CD4-positive, alpha-beta T cell treated with Interleukin-4 for 4 hours (primary cell): Measurements from ENCODE around the gene RASL12.

ENCODE experiments used
- DNase-seq: peaks from one replicate; pipeline ENCODE4 v3.0.0-alpha.2; 2020

RASL12 gene

DNA sequence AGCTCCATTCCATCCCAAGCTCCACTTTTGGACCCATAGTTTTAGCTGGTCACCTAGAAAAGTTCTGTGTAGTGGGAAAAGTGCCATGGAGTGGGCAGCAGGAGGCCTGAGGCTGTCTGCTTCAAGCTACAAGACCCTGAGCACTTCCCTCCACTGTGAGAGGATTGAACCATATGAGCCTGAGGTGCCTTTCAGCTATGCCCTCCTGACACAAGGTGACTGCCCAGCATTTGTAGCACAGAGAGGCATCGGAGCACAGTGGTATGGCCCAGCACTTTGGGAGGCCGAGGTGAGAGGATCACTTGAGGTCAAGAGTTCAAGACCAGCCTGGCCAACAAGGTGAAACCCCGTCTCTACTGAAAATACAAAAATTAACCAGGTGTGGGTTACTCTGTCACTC lies 4.8 kb upstream of the RASL12 start:
- DNase-seq = no peak

DNA sequence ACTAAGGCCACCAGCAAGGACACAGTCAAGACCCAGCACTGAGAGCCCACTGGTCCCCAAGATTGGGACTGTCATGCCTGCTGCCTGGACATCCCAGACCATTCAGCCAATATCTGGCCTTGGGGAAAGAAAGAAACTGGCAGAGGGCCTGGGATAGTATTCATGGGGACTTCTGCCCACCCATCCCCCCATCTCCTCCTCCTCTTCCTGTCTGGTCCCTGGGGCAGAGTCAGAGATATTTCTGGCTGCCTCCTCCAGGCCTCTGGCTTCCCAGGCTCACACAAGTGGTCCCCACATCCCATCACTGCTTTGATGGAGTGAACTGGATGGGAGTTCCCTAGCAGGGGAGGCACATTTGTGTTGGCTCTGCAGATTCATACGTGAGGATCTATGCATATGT lies 4.2 kb upstream of the RASL12 start:
- no peak for DNase-seq

DNA sequence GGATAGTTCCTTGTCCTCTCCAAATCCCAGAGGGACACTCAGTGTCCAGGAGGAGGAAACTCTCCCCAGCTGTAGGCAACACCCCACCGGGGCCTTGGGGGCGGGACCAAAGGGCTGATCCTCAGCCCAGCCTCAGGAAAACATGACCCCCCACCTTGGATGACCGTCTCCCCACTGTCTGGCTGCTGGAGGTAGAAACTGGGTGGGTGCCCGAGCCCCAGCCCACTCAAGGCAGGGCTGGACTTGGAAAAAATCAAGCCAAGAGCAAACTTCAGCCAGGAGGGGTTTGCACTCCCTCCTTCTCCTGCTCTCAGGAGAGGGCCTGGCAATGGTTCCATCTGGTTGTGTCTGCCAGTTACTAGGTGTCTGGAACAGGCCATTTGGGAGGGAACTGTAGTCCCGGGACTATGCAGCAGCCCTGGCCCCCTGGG lies 3.6 kb upstream of the RASL12 start:
- DNase-seq = no peak

DNA sequence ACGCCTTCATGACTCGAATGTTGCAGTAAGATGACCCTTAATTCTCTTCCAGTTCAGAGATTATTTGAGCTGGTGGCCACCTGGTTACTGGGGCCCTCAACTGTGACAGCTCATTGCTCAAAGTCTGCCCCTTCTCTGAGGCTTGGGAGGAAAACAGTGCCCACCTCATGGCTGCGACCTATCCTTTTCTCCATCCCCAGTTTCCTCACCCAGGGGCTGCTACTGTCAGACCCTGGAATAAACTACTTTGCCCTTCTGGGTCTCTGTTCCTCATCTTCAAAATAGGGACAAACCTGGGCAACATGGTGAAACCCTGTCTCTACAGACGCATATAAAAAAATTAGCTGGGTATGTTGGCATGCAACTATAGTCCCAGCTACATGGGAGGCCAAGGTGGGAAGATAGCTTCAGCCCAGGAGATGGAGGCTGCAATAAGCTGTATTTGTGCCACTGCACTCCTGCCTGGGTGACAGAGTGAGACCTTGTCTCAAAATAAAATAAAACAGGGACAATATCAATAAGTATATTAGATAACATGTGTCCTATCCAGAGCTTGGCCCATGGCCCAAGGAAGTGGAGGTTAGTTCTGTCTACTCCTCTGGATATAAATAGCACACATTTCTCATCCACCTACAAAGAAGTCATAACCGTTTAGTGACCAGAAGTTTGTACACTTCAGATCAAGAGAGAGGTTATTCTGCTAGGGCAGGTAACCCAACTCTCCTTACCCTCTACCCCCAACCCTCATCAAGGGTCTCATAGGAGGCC lies 2.2 kb upstream of the RASL12 start:
- DNase-seq = no peak

DNA sequence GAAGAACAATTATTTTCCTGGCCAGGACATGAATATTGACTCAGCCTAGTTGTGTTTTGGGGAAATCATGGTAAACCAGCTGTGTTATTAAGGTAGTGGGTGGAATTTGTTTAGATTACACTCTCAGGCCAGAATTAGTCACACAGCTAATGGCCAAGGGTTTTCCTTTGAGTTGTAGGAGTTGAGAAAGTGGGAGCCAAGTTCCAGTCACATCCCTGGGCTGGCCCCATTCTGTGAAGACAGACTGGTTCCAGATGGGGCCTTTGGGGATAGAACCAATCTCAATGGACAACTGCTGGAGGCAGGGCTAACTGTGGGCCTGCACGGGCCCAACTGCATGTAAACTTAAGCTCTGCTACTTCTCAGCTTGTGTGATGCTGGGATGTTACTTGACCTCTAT lies 1.4 kb upstream of the RASL12 start:
- DNase-seq = no peak

DNA sequence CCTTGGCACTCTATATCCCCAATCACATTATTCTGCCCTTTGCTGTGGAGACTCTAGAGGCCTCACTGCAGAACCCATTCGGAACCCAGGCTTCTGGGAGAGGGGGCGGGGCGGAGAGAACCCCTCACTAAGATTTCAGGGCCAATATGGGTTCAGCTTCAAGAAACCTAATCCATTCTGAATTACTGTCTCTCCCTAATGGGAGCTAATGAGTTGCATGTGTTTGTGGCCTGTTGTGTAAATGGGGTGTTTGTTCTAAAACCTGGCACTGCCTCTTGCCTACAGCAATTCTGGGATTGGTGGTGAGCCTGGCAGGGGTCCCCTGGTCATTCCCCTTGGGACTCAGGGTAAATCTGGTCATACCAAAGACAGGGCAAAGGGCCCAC lies 605 bp upstream of the RASL12 start:
- DNase-seq = no peak

DNA sequence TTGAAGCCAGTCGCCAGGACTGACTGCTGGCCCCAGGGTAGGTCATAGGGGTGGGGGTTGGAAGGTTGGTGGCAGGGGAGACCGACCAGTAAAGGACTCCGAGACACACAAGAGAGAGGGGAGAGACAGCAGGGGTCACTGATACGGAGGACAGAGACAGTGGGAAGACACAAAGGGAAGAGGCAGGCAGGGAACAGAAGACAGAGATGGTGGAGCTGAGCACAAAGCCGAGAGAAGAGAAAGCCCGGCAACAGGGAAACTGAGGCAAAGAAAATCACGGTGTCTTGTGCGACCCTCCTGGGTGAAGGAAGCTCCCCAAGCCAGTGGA lies 510 bp downstream of the RASL12 start:
- no peak for DNase-seq

GRCh38 chr15:65066635-65067316 lies 1.0 kb downstream of the RASL12 start:
- DNase-seq = no peak

GRCh38 chr15:65066001-65066634 lies 1.7 kb downstream of the RASL12 start:
- no peak for DNase-seq

- DNase-seq = no peak
Measured at GRCh38 chr15:65062726-65063125, 5.1 kb downstream of the RASL12 start.

DNA sequence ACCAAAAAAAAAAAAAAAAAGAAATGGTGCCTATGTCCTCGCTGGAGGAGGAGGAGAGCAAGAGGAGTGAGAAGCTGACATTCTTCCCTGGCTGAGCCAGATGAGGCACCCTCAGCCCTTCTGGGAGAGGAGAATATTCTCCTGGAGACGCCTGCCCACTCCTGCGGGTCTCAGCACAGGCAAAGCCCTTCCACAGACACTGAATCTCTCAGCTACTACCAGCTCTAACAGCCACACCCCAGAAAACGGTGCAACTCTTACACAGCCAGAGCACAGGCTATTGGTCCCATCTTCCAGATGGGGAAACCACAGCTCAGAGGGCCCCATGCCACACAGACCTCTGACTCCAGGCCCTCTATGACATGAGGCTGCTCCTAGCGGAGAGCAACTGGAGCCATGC lies 5.7 kb downstream of the RASL12 start:
- DNase-seq = no peak

DNA sequence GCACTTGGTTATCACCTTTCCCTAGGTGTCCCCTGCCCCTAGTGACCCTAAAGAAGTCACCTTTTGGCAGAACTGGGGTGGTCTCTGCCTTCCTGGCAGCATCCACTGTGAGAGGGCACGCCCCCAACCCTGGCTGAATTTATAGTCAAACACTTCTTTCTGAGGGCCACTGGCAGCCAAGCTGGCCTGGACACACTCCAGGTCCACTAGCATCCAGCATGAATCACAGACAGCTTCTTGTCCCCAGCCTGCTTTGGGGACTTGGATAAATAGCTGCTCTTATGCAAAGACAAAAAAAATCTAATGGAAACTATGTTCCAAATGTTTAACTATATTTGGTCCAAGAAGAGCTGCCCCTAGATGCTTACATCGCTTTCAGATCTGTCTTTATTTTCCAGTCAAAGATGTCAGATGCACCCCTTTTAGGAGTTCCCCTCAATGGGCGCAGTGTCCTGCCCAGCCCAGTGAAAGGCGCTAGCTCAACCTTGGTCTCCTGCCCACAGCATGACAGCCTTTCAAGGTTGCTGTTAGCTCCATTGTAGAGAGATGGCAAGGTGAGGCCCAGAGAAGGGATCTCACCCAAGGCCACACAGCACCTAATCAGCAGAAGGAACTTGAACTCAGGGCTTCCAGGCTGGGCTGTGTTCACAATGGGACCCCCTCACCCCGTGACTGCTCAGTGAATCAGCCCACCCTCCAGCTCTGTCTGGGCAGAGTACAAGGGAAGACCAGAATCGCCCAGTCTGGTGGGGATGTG lies 7.0 kb downstream of the RASL12 start:
- DNase-seq = no peak

GRCh38 chr15:65059931-65060596 lies 7.7 kb downstream of the RASL12 start:
- DNase-seq = no peak

GRCh38 chr15:65059369-65059750 lies 8.4 kb downstream of the RASL12 start:
- no peak for DNase-seq

- no peak for DNase-seq
Measured at GRCh38 chr15:65058394-65059368, 9.1 kb downstream of the RASL12 start.

GRCh38 chr15:65057549-65057940 lies 10.2 kb downstream of the RASL12 start:
- no peak for DNase-seq

DNA sequence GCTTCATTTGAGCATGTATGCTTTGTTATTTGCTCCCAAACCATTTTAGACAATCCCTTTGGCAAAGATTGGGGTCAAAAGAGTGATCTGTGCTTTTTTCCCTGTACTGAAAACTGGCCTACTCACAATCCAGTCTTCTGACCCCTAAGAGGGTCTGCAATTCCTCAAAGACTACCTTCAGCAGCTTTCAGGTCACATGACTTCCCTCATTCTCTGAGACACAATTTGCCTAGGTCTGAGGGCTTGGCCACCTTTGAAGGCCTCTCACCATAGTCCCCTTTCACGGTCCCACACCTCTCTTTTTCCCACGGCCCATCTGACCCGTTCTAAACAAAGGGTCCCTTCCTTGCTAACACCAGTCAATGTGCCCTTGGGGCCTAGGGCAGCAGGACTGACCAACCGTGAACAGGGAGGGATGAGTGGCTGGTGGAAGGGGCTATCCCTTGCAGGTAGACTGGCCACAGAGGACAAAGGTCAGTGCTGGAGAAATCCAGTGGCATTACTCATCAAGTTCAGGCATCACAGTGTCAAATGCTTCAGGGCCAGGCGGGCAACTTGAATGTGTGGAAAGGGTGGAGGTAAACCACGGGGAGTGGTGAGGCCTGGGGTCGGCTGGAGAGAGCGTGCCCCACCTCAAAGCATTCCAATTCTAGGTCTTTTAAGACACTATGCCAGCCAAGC lies 10.8 kb downstream of the RASL12 start:
- DNase-seq = no peak

DNA sequence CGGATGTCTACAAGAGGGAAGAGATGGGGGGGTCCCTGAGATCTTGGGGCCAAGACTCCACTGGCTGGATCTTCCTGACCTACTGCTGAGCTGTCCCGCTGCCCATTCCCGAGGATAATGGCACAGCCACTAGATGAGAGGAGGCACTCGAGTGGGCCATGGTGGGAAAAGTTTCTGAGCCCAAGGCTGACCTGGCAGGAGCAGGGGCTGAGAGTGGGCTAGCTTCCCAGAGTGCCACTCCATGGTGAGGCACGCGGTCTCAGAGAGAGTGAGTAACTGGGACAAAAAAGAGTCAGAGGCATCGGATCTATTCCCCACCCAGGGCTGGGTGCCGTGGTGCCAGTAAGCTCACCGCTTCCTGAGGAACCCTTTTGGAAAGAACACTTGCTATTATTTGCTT lies 11.7 kb downstream of the RASL12 start:
- no peak for DNase-seq

GRCh38 chr15:65055201-65055870 lies 12.5 kb downstream of the RASL12 start:
- no peak for DNase-seq

DNA sequence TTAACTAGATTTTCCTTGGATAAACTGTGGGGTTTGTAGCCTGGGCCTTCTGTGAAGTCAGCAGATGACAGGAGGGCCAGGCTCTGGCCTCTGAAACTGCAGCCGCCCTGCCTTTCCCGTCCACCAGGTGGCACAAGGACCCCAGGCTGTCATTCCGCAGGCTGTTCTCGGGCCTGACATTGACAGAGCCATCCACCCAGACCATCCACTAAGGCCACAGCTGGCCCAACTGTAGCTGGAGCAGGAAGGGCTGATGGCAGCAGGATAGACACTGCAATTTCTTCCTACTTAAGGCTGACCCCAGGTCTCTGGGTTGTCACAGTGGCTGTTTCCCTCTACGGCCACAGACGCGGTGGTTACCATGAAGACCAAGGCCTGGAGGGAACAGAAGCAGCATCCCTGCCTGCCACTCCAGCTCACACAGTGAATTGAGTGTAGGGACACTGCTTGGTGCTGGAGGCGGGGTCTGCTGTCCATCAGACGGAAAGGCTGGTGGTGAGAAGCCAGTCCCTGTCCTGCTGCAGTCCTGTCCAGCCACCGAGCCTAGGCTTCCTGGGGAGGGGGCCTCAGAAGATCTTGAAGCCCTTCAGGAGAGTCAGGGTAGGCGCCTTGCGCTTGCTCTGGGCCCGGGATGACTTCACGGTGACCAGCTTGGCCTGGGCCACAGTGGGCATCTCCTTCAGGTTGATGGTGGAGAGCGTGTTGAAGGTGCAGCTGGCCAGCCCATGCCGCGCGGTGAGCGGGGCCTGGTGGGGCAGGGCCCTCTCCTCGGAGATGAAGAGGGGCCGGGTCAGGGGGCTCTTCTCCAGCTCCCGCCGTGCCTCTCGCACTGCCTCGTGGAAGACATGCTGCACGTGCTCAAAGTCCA lies 13.2 kb downstream of the RASL12 start:
- DNase-seq = peak; percentile 20
